ENCODE measurements around the gene CTNS. TPM values are rescaled to one million over a fixed set of nuclear protein-coding genes. Genes with fewer than 3 reads are reported as not detected.

Gene CTNS
- total RNA-seq, 1 donor from 2014 or later, result 5.9 TPM

- no peak overlapping the region for H3K4me3 ChIP-seq (ENCODE audit: low read depth, low read length)
- DNase-seq (ENCODE audit: low read depth), result no peak
- no peak for TF ChIP-seq CTCF (conservative IDR thresholded peaks at IDR 0.05; ENCODE audit: low read depth, low read length)
These were observed 29.3 kb downstream of the CTNS start for GRCh38 chr17:3665834-3666233.

- peak overlapping the region; percentile 30 for H3K4me3 ChIP-seq (ENCODE audit: low read depth, low read length)
- no peak for TF ChIP-seq CTCF (conservative IDR thresholded peaks at IDR 0.05; ENCODE audit: low read depth, low read length)
- DNase-seq (ENCODE audit: low read depth), result no peak
These were observed 30.0 kb downstream of the CTNS start for GRCh38 chr17:3666516-3666915.

GRCh38 chr17:3667366-3668278 is 31.1 kb downstream of the CTNS start:
- H3K4me3 ChIP-seq (ENCODE audit: low read depth, low read length), result peak overlapping the region; percentile 97
- DNase-seq (ENCODE audit: low read depth), result no peak
- peak; percentile 6 for TF ChIP-seq CTCF (conservative IDR thresholded peaks at IDR 0.05; ENCODE audit: low read depth, low read length)

- TF ChIP-seq CTCF (conservative IDR thresholded peaks at IDR 0.05; ENCODE audit: low read depth, low read length), result no peak
- H3K4me3 ChIP-seq (ENCODE audit: low read depth, low read length), result peak within 1 kb of the TSS; percentile 97
- DNase-seq (ENCODE audit: low read depth), result peak; percentile 52
These were observed 31.9 kb downstream of the CTNS start, which contains the start of the genes EMC6 and TAX1BP3 for GRCh38 chr17:3668279-3669084. Gene EMC6, plus strand, starts transcription at chr17:3668812. Its CDS starts 335 bp downstream, at chr17:3669147. Gene TAX1BP3, minus strand, starts transcription at chr17:3668578. Its CDS starts 52 bp downstream, at chr17:3668526.

GRCh38 chr17:3669085-3669347 is 32.5 kb downstream of the CTNS start:
- TF ChIP-seq CTCF (conservative IDR thresholded peaks at IDR 0.05; ENCODE audit: low read depth, low read length), result no peak
- no peak for DNase-seq (ENCODE audit: low read depth)
- peak overlapping the region; percentile 97 for H3K4me3 ChIP-seq (ENCODE audit: low read depth, low read length)

- peak overlapping the region; percentile 97 for H3K4me3 ChIP-seq (ENCODE audit: low read depth, low read length)
- DNase-seq (ENCODE audit: low read depth), result no peak
- no peak for TF ChIP-seq CTCF (conservative IDR thresholded peaks at IDR 0.05; ENCODE audit: low read depth, low read length)
These were observed 33.0 kb downstream of the CTNS start for GRCh38 chr17:3669548-3669947.
